Measurements from ENCODE around the gene FAM120B. TPM values are rescaled to one million over a fixed set of nuclear protein-coding genes. Genes with fewer than 3 reads are reported as not detected.

FAM120B gene
- total RNA-seq, 1 experiment from 2014 or later = 25.2 TPM

GRCh38 chr6:170260686-170261085, 45.9 kb upstream of the FAM120B start:
- TF ChIP-seq SP1 (IDR thresholded peaks at IDR 0.05; ENCODE audit: low read depth) (no peak), CEBPB (IDR thresholded peaks at IDR 0.05; ENCODE audit: low read depth) (no peak), CBX3 (IDR thresholded peaks at IDR 0.05; ENCODE audit: low read depth) (0 out of 2 replicates have a peak, but pooled peaks have one; percentile 20), JUND (IDR thresholded peaks at IDR 0.05) (no peak), POLR2A (IDR thresholded peaks at IDR 0.05; ENCODE audit: borderline replicate concordance, extremely low read depth, insufficient read depth, insufficient read length) (no peak), SRF (IDR thresholded peaks at IDR 0.05; ENCODE audit: low read depth) (no peak), TCF7L2 (IDR thresholded peaks at IDR 0.05; ENCODE audit: borderline replicate concordance, extremely low read depth, insufficient read depth, insufficient read length) (no peak), CTCF (IDR thresholded peaks at IDR 0.05 in 2 of 3, conservative IDR thresholded peaks at IDR 0.05 in 1 of 3; ENCODE audit: borderline replicate concordance in 1 of 3, insufficient read depth in 1 of 3, low read depth in 2 of 3, low read length in 2 of 3) (peak; percentile 35 to 60 (median 56); a peak in 5 of 6 replicates), ELF1 (IDR thresholded peaks at IDR 0.05; ENCODE audit: borderline replicate concordance, low read depth) (no peak), SIN3A (IDR thresholded peaks at IDR 0.05; ENCODE audit: low read depth) (no peak), RAD21 (IDR thresholded peaks at IDR 0.05; ENCODE audit: low read depth) (peak; percentile 42; the same call in 1 of the 2 replicates), ATF3 (IDR thresholded peaks at IDR 0.05) (no peak)
- no peak overlapping the region for H2AFZ ChIP-seq (ENCODE audit: low read depth, low read length, poor library complexity, severe bottlenecking)
- CTCF ChIA-PET = interaction anchor here (0.7 to 1.1 kb wide), 2 partner anchors 30 to 269 kb away, joined by 3 read pairs; partner anchors contain the start of gene DLL1
- peak; percentile 21 for DNase-seq (ENCODE audit: low read depth, low spot score)
- H3K4me2 ChIP-seq (ENCODE audit: low read length) = peak overlapping the region; percentile 21; the same call in 1 of the 2 replicates
- POLR2A ChIA-PET = no interaction called here
- BruUV-seq (replicated peaks) = no TSS peak
- H3K9me2 ChIP-seq (ENCODE audit: insufficient read depth) = no peaks in the 10 kb centered on the region
- RAD21 ChIA-PET (ENCODE audit: low non-redundant PET in 1 of 2, low total read pairs in 2 of 2, uncharacterized antibody in 2 of 2, unreplicated experiment in 2 of 2) = interaction anchor here in 1 of 2 experiments (1.3 kb wide), 1 partner anchor 427 kb away, joined by 3 read pairs; no protein-coding TSS in a partner anchor
- no peaks in the 10 kb centered on the region for H3K27me3 ChIP-seq (ENCODE audit: insufficient read depth, low read length)
- no peak overlapping the region for H3K4me3 ChIP-seq (replicated peaks in 1 of 2; ENCODE audit: low read depth in 1 of 2, low read length in 2 of 2)
- H4K20me1 ChIP-seq (ENCODE audit: insufficient read depth) = no peaks in the 10 kb centered on the region
- peaks cover under 1 to 5% of the 10 kb centered on the region in 2 experiments; a peak in 2 of 4 replicates for H3K4me1 ChIP-seq (ENCODE audit: control insufficient read depth in 1 of 2, insufficient read depth in 2 of 2, low read length in 2 of 2)
- intact Hi-C loops (cut with micrococcal nuclease) = loop anchor here (10.0 kb wide), 3 partner anchors 96 to 426 kb away; no protein-coding TSS in a partner anchor
- no peaks in the 10 kb centered on the region for H3K36me3 ChIP-seq (ENCODE audit: control insufficient read depth in 1 of 2, insufficient read depth in 2 of 2, low read length in 2 of 2)
- H3K79me2 ChIP-seq (ENCODE audit: insufficient read depth, low read length) = no peaks in the 10 kb centered on the region
- no peak overlapping the region for H3K9ac ChIP-seq (ENCODE audit: low read length)
- H3K27ac ChIP-seq (ENCODE audit: low read depth, low read length) = no peak overlapping the region
- H3K9me3 ChIP-seq (ENCODE audit: control insufficient read depth in 1 of 2, insufficient read depth in 1 of 2, low read depth in 1 of 2, low read length in 2 of 2) = no peaks in the 10 kb centered on the region
- ATAC-seq = peak; percentile 82

Data from HCT116 (cell line).